Neural cell (in vitro differentiated cells): ENCODE data around the gene RANBP1. TPM values are rescaled to one million over a fixed set of nuclear protein-coding genes. Genes with fewer than 3 reads are reported as not detected.

Source experiments
- H2AFZ ChIP-seq: fragments of 200-600, 300-800 bp; sonication (generic), shearing (Covaris generic); 2 replicates; pipeline ENCODE4 v1.6.0; 2014; ENCODE audit warnings: low read depth, mild to moderate bottlenecking, antibody characterized with exemption, low read length, moderate library complexity
- H3F3A ChIP-seq: fragments of 200-600 bp; shearing (Covaris generic); 2 replicates; pipeline ENCODE4 v1.6.1; 2016; ENCODE audit warnings: mild to moderate bottlenecking, moderate library complexity, mixed read lengths, antibody characterized with exemption, low read length; ENCODE audit not compliant: insufficient read depth, poor library complexity, severe bottlenecking
- H3K27ac ChIP-seq: fragments of 200-600, 300-800 bp; sonication (generic), shearing (Covaris generic); 2 replicates; pipeline ENCODE4 v1.5.1; 2014; ENCODE audit warnings: mild to moderate bottlenecking, low read length, moderate library complexity
- H3K27me3 ChIP-seq: fragments of 300-800, 200-600 bp; sonication (generic), shearing (Covaris generic); 2 replicates; pipeline ENCODE4 v1.6.0; 2014; ENCODE audit warnings: mild to moderate bottlenecking, low read depth, low read length, moderate library complexity; ENCODE audit not compliant: insufficient read depth
- H3K36me3 ChIP-seq: fragments of 300-800, 200-600 bp; sonication (generic), shearing (Covaris generic); 2 replicates; pipeline ENCODE4 v1.5.1; 2014; ENCODE audit warnings: mild to moderate bottlenecking, antibody characterized with exemption, low read length, moderate library complexity; ENCODE audit not compliant: insufficient read depth
- H3K4me2 ChIP-seq: fragments of 300-800, 200-600 bp; sonication (generic), shearing (Covaris generic); 2 replicates; pipeline ENCODE4 v1.6.0; 2014; ENCODE audit warnings: mild to moderate bottlenecking, low read length
- H3K4me3 ChIP-seq: fragments of 300-800, 200-600 bp; sonication (generic), shearing (Covaris generic); 2 replicates; pipeline ENCODE4 v1.5.1; 2014; ENCODE audit warnings: mild to moderate bottlenecking, low read length, moderate library complexity
- H3K79me2 ChIP-seq: fragments of 200-600 bp; shearing (Covaris generic); replicated peaks from 2 replicates; pipeline ENCODE4 v1.6.0; 2014; ENCODE audit warnings: mild to moderate bottlenecking, low read length, moderate library complexity; ENCODE audit not compliant: insufficient read depth
- H3K9ac ChIP-seq: fragments of 300-800, 200-600 bp; sonication (generic), shearing (Covaris generic); 2 replicates; pipeline ENCODE4 v1.6.1; 2016; ENCODE audit warnings: mild to moderate bottlenecking, low read length, mixed read lengths
- H3K9me2 ChIP-seq: fragments of 200-600 bp; shearing (Covaris generic); 2 replicates; pipeline ENCODE4 v1.6.1; 2016; ENCODE audit warnings: mild to moderate bottlenecking, low read length, mixed read lengths; ENCODE audit not compliant: insufficient read depth
- H3K9me3 ChIP-seq: fragments of 200-600, 300-800 bp; sonication (generic), shearing (Covaris generic); 2 replicates; pipeline ENCODE4 v1.6.1; 2016; ENCODE audit warnings: mild to moderate bottlenecking, mixed run types, low read length, moderate library complexity, mixed read lengths
- H4K20me1 ChIP-seq: fragments of 200-600 bp; shearing (Covaris generic); 2 replicates; pipeline ENCODE4 v1.6.1; 2016; ENCODE audit warnings: mild to moderate bottlenecking, mixed run types; ENCODE audit not compliant: insufficient read depth
- EP300 ChIP-seq: fragments of 450-650 bp; conservative IDR thresholded peaks from 2 replicates; pipeline ENCODE4 v1.6.1; 2014; ENCODE audit warnings: antibody characterized with exemption, mild to moderate bottlenecking, moderate library complexity; ENCODE audit not compliant: poor library complexity, severe bottlenecking
- EZH2 ChIP-seq: fragments of 200-600, 300-800 bp; shearing (Covaris generic), sonication (generic); IDR thresholded peaks from 2 replicates; pipeline ENCODE4 v1.6.1; 2014; ENCODE audit warnings: antibody characterized with exemption, low read length, borderline replicate concordance, mild to moderate bottlenecking; ENCODE audit not compliant: insufficient read depth, poor library complexity, severe bottlenecking
- MXI1 ChIP-seq: fragments of 450-650 bp; conservative IDR thresholded peaks from 2 replicates; pipeline ENCODE4 v1.6.1; 2014; ENCODE audit warnings: antibody characterized with exemption, mild to moderate bottlenecking; ENCODE audit not compliant: poor library complexity, severe bottlenecking
- POLR2AphosphoS5 ChIP-seq: IDR thresholded peaks from 2 replicates; pipeline ENCODE4 v1.6.1; 2012
- RAD21 ChIP-seq: fragments of 450-650 bp; conservative IDR thresholded peaks from 2 replicates; pipeline ENCODE4 v1.6.1; 2014; ENCODE audit warnings: antibody characterized with exemption, mild to moderate bottlenecking, moderate library complexity
- SMC3 ChIP-seq: fragments of 450-650 bp; conservative IDR thresholded peaks from 2 replicates; pipeline ENCODE4 v1.6.1; 2014; ENCODE audit warnings: antibody characterized with exemption, mild to moderate bottlenecking, moderate library complexity; ENCODE audit not compliant: poor library complexity
- TAF1 ChIP-seq: IDR thresholded peaks from 2 replicates; pipeline ENCODE4 v1.6.1; 2012; ENCODE audit warnings: low read depth
- polyA plus RNA-seq: library from polyadenylated mRNA; depleted of rRNA; stranded (reverse); fragments of >200 nt; gene quantifications from 2 replicates; pipeline ENCODE4 v1.2.3, GENCODE V29; 2014
- TF ChIP-seq, protein P1 (sequence below): fragments of 450-650 bp; IDR thresholded peaks from 2 replicates; pipeline ENCODE4 v1.5.1; 2014; ENCODE audit warnings: antibody characterized with exemption, mild to moderate bottlenecking, moderate library complexity; ENCODE audit not compliant: poor library complexity, severe bottlenecking
- TF ChIP-seq, protein P2 (sequence below): IDR thresholded peaks from 2 replicates; pipeline ENCODE4 v1.6.1; 2012; ENCODE audit warnings: borderline replicate concordance

The RANBP1 gene
- polyA plus RNA-seq, 1 donor from 2014 or later: 360 TPM

DNA sequence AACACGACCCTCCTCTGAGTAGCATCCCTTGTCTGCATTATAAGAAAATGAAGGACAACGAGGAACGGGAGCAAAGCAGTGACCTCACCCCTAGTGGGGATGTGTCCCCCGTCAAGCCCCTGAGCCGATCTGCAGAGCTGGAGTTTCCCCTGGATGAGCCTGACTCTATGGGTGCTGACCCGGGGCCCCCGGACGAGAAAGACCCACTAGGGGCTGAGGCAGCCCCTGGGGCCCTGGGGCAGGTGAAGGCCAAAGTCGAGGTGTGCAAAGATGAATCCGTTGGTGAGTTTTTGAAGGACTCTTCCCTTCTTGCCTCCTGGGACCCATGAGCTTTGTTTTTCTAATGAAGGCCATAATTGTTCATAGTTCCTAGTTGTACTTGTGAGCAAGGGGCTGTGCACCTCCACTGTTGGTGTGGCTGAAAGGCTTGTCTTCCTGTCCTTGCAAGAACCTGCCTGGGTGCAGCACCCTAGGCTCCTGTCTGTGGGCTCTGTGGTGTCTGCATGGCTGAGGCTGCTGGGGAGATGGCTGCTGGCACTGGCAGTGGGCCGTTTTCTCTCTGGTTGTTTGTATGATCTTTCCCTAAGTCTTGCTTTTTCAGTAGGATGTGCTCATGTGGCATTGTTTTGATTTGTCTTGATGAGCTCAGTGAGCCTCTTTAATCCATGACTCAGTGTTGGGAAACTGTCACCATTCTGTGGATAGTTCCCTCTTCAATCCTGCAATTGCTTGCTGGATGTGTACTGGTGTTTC lies 25.8 kb upstream of the RANBP1 start:
- Histone ChIP-seq H4K20me1 (peaks cover 6% of the 10 kb centered on the region), H3F3A (no peaks in the 10 kb centered on the region), H3K27me3 (no peaks in the 10 kb centered on the region), H3K9me2 (no peaks in the 10 kb centered on the region), H3K79me2 (peaks cover 15% of the 10 kb centered on the region), H3K4me2 (no peak overlapping the region), H3K4me3 (no peak overlapping the region), H3K27ac (no peak overlapping the region), H3K9me3 (no peaks in the 10 kb centered on the region), H2AFZ (no peak overlapping the region), H3K36me3 (peaks cover 3% of the 10 kb centered on the region), H3K9ac (no peak overlapping the region)
- TF ChIP-seq SMC3 (no peak), POLR2AphosphoS5 (no peak), MXI1 (no peak), TAF1 (no peak), RAD21 (no peak)
- TF ChIP-seq, protein P1, sequence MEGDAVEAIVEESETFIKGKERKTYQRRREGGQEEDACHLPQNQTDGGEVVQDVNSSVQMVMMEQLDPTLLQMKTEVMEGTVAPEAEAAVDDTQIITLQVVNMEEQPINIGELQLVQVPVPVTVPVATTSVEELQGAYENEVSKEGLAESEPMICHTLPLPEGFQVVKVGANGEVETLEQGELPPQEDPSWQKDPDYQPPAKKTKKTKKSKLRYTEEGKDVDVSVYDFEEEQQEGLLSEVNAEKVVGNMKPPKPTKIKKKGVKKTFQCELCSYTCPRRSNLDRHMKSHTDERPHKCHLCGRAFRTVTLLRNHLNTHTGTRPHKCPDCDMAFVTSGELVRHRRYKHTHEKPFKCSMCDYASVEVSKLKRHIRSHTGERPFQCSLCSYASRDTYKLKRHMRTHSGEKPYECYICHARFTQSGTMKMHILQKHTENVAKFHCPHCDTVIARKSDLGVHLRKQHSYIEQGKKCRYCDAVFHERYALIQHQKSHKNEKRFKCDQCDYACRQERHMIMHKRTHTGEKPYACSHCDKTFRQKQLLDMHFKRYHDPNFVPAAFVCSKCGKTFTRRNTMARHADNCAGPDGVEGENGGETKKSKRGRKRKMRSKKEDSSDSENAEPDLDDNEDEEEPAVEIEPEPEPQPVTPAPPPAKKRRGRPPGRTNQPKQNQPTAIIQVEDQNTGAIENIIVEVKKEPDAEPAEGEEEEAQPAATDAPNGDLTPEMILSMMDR: no peak
- TF ChIP-seq, protein P2, sequence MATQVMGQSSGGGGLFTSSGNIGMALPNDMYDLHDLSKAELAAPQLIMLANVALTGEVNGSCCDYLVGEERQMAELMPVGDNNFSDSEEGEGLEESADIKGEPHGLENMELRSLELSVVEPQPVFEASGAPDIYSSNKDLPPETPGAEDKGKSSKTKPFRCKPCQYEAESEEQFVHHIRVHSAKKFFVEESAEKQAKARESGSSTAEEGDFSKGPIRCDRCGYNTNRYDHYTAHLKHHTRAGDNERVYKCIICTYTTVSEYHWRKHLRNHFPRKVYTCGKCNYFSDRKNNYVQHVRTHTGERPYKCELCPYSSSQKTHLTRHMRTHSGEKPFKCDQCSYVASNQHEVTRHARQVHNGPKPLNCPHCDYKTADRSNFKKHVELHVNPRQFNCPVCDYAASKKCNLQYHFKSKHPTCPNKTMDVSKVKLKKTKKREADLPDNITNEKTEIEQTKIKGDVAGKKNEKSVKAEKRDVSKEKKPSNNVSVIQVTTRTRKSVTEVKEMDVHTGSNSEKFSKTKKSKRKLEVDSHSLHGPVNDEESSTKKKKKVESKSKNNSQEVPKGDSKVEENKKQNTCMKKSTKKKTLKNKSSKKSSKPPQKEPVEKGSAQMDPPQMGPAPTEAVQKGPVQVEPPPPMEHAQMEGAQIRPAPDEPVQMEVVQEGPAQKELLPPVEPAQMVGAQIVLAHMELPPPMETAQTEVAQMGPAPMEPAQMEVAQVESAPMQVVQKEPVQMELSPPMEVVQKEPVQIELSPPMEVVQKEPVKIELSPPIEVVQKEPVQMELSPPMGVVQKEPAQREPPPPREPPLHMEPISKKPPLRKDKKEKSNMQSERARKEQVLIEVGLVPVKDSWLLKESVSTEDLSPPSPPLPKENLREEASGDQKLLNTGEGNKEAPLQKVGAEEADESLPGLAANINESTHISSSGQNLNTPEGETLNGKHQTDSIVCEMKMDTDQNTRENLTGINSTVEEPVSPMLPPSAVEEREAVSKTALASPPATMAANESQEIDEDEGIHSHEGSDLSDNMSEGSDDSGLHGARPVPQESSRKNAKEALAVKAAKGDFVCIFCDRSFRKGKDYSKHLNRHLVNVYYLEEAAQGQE: no peak

DNA sequence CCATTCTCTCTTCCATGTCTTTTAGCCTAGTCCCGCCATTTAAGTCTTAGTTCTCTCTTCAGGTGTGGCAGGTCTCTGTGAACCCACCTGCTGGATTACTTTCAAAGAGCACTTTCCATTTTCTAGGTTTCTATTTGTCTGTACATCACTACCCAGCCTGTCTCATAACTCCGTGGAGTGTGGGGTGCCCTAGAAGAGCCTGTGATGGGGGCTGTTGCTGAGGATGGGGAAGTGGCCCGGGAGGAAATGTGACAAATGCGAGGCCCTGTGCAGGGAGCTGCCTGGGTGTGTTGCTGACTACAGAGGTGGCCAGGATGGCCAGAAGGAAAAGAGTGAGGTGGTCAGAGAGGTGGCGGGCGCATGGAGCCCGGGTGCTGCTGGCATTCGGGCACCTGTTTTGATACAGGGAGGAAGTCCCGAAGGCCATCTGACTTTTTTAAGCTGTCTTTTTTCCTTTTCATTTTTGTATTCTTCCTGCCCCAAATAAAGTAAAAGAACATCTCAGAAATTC lies 25.1 kb upstream of the RANBP1 start:
- Histone ChIP-seq H3K9me3 (no peaks in the 10 kb centered on the region), H3K9me2 (no peaks in the 10 kb centered on the region), H3K4me2 (no peak overlapping the region), H2AFZ (no peak overlapping the region), H3K27me3 (no peaks in the 10 kb centered on the region), H4K20me1 (no peaks in the 10 kb centered on the region), H3F3A (no peaks in the 10 kb centered on the region), H3K36me3 (peaks cover 6% of the 10 kb centered on the region), H3K4me3 (no peak overlapping the region), H3K9ac (no peak overlapping the region), H3K27ac (no peak overlapping the region), H3K79me2 (peaks cover 12% of the 10 kb centered on the region)
- no peak for TF ChIP-seq EZH2
- no peak for TF ChIP-seq EP300
- TF ChIP-seq, protein P1: no peak
- no peak for TF ChIP-seq TAF1
- no peak for TF ChIP-seq RAD21
- TF ChIP-seq POLR2AphosphoS5: no peak
- TF ChIP-seq SMC3: no peak
- TF ChIP-seq, protein P2: no peak
